Liver (tissue), 9 donors: ENCODE results near the gene SH3BP1. TPM values are rescaled to one million over a fixed set of nuclear protein-coding genes. Genes with fewer than 3 reads are reported as not detected.

Source experiments
- DNase-seq: peaks from one replicate; pipeline ENCODE4 v3.0.0-alpha.2; 2017; ENCODE audit warnings: low spot score
- H3K27ac ChIP-seq, 2 donors: one replicate each; pipeline ENCODE4 v1.7.0; 2013; ENCODE audit warnings: inconsistent platforms in 2 of 2, low read length in 2 of 2, control low read depth in 1 of 2, low read depth in 1 of 2, mild to moderate bottlenecking in 1 of 2
- H3K27me3 ChIP-seq, 4 donors: one replicate each; pipeline versions ENCODE4 v1.6.1 to v1.7.0; 2013; ENCODE audit warnings: low read length in 3 of 4, inconsistent platforms in 1 of 4, mild to moderate bottlenecking in 1 of 4, moderate library complexity in 1 of 4; ENCODE audit not compliant: control insufficient read depth in 4 of 4, insufficient read depth in 4 of 4
- H3K36me3 ChIP-seq, 4 donors: one replicate each; pipeline versions ENCODE4 v1.6.1 to v1.7.0; 2013; ENCODE audit warnings: low read length in 3 of 4, mild to moderate bottlenecking in 3 of 4, low read depth in 1 of 4, moderate library complexity in 1 of 4; ENCODE audit not compliant: control insufficient read depth in 4 of 4, insufficient read depth in 3 of 4
- H3K4me1 ChIP-seq, 4 donors: one replicate each; pipeline versions ENCODE4 v1.6.1 to v1.7.0; 2013; ENCODE audit warnings: low read length in 3 of 4, mild to moderate bottlenecking in 3 of 4, moderate library complexity in 1 of 4; ENCODE audit not compliant: control insufficient read depth in 4 of 4, insufficient read depth in 4 of 4
- H3K4me3 ChIP-seq, 3 donors: one replicate each; pipeline versions ENCODE4 v1.6.1 to v1.7.0; 2013; ENCODE audit warnings: low read length in 3 of 3, control low read depth in 1 of 3, low read depth in 1 of 3, mild to moderate bottlenecking in 1 of 3
- H3K9ac ChIP-seq, 2 donors: one replicate each; pipeline ENCODE4 v1.7.0; 2013; ENCODE audit warnings: low read length in 2 of 2, mild to moderate bottlenecking in 2 of 2, moderate library complexity in 2 of 2, control low read depth in 1 of 2, low read depth in 1 of 2
- H3K9me3 ChIP-seq, 4 donors: one replicate each; pipeline versions ENCODE4 v1.6.1 to v1.7.0; 2013; ENCODE audit warnings: low read length in 3 of 4; ENCODE audit not compliant: control insufficient read depth in 4 of 4
- CTCF ChIP-seq: fragments of 150-350 bp; IDR thresholded peaks from 2 replicates; pipeline ENCODE4 v1.5.1; 2017; ENCODE audit warnings: improper control_type of control experiment, low read depth, low read length; ENCODE audit not compliant: missing input control
- EGR1 ChIP-seq, 2 donors: IDR thresholded peaks; 2 replicates each; pipeline ENCODE4 v1.6.1; 2016 to 2018; ENCODE audit warnings: antibody characterized with exemption in 2 of 2, low read depth in 2 of 2
- FOXA1 ChIP-seq: IDR thresholded peaks from 2 replicates; pipeline ENCODE4 v1.6.1; 2016; ENCODE audit warnings: antibody characterized with exemption
- FOXA2 ChIP-seq: IDR thresholded peaks from 2 replicates; pipeline ENCODE4 v1.6.1; 2016; ENCODE audit warnings: antibody characterized with exemption
- GABPA ChIP-seq, 2 donors: IDR thresholded peaks in 1 of 2; conservative IDR thresholded peaks in 1 of 2; 2 replicates each; pipeline ENCODE4 v1.6.1; 2016; ENCODE audit warnings: antibody characterized with exemption in 2 of 2, mild to moderate bottlenecking in 1 of 2, moderate library complexity in 1 of 2
- HNF4A ChIP-seq, 2 donors: conservative IDR thresholded peaks; 2 replicates each; pipeline ENCODE4 v1.6.1; 2016; ENCODE audit warnings: antibody characterized with exemption in 2 of 2, mild to moderate bottlenecking in 2 of 2
- HNF4G ChIP-seq: IDR thresholded peaks from 2 replicates; pipeline ENCODE4 v1.6.1; 2016; ENCODE audit warnings: antibody characterized with exemption
- JUND ChIP-seq, 2 donors: IDR thresholded peaks; 2 replicates each; pipeline ENCODE4 v1.6.1; 2016; ENCODE audit warnings: antibody characterized with exemption in 2 of 2
- NR2F2 ChIP-seq: IDR thresholded peaks from 2 replicates; pipeline ENCODE4 v1.6.1; 2016; ENCODE audit warnings: antibody characterized with exemption
- RXRA ChIP-seq, 2 donors: IDR thresholded peaks; 2 replicates each; pipeline ENCODE4 v1.6.1; 2017 to 2018; ENCODE audit warnings: antibody characterized with exemption in 2 of 2, mild to moderate bottlenecking in 1 of 2
- SP1 ChIP-seq: IDR thresholded peaks from 2 replicates; pipeline ENCODE4 v1.6.1; 2018; ENCODE audit warnings: antibody characterized with exemption, mild to moderate bottlenecking
- TAF1 ChIP-seq: conservative IDR thresholded peaks from 2 replicates; pipeline ENCODE4 v1.6.1; 2016; ENCODE audit warnings: antibody characterized with exemption, mild to moderate bottlenecking
- ZBTB33 ChIP-seq: IDR thresholded peaks from 2 replicates; pipeline ENCODE4 v1.6.1; 2016; ENCODE audit warnings: antibody characterized with exemption
- WGBS: extraction: QIAGEN DNeasy Blood & Tissue Kit; methylation state at CpG from one replicate; pipeline ENCODE4 v1.1.7; 2013; 5-methylcytosine and 5-hydroxymethylcytosine counted together
- polyA plus RNA-seq, 2 donors: library from polyadenylated mRNA; stranded (reverse) in 1 of 2; unstranded in 1 of 2; fragments of 200-250 nt in 1 of 2; fragments of >200 nt in 1 of 2; fragmentation: Nextera tagmentation in 1 of 2; extraction: Ambion mirVana in 1 of 2; gene quantifications; one replicate each; pipeline versions ENCODE4 v1.2.1 to v1.2.3, GENCODE V29; 2013 to 2015
- total RNA-seq, 2 donors: library from RNA; depleted of rRNA; stranded (reverse); fragments of >200 nt; gene quantifications; one replicate each; pipeline ENCODE4 v1.2.3, GENCODE V29; 2014
- TF ChIP-seq, protein P1 (sequence below): IDR thresholded peaks from 2 replicates; pipeline ENCODE4 v1.6.1; 2016; ENCODE audit warnings: antibody characterized with exemption
- TF ChIP-seq, protein P2 (sequence below): IDR thresholded peaks from 2 replicates; pipeline ENCODE4 v1.6.1; 2016; ENCODE audit warnings: antibody characterized with exemption, mild to moderate bottlenecking
- donor health status: healthy.
- donor health status: healthy.
- donor health status: healthy.
- donor health status: healthy.
- donor health status: healthy.

The SH3BP1 gene
- total and polyA plus RNA-seq, 4 donors, result 0.24 to 8.2 (median 2.7) TPM

- Histone ChIP-seq H3K9me3 (no peaks in the 10 kb centered on the region), H3K27me3 (no peaks in the 10 kb centered on the region), H3K36me3 (peaks cover 0 to 10% (median 3%) of the 10 kb centered on the region in 4 donors), H3K4me1 (peaks cover 7 to 55% (median 39%) of the 10 kb centered on the region in 4 donors), H3K4me3 (no peak overlapping the region), H3K27ac (peak overlapping the region; percentile 80 to 84), H3K9ac (no peak overlapping the region)
- no peak for DNase-seq
- 37% methylated on average over 24 of the region's 24 CpGs for WGBS
- TF ChIP-seq NR2F2 (no peak), SP1 (peak; percentile 28), HNF4G (no peak), CTCF (peak; percentile 3), JUND (IDR thresholded peaks at IDR 0.05) (peak in 1 of 2 donors; percentile 15), HNF4A (conservative IDR thresholded peaks at IDR 0.05) (peak; percentile 30), RXRA (IDR thresholded peaks at IDR 0.05) (peak; percentile 22 to 39), GABPA (IDR thresholded peaks at IDR 0.05 in 1 of 2, conservative IDR thresholded peaks at IDR 0.05 in 1 of 2) (peak in 1 of 2 donors; percentile 7)
Observed at GRCh38 chr22:37633625-37634416, 5.6 kb upstream of the SH3BP1 start.

DNA sequence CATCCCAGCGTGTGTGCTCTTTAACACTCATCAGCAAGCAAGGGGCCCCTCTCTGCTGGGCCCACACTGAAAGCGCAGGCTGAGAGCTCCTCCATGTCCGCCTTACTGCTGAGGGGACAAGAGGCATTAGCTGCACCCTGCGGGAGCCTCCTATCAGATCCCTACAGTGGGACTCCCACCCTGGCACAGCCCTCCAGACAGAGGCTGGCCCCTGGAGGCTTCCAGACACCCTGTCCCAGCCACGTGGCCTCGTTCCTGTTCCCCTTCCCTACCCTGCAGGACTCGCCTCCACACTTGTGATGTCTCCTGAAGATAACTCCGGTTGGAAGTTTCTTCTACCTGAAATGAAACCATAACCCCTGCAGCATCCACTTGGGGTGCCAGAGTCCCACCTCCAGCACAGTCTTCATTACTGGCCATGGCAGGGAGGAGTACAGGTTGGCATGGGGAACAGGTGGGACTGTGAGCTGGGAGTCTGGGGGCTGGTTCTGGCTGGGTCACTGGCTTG, 5.0 kb upstream of the SH3BP1 start:
- Histone ChIP-seq H3K27me3 (no peaks in the 10 kb centered on the region), H3K27ac (peak overlapping the region; percentile 80 to 84), H3K9me3 (no peaks in the 10 kb centered on the region), H3K4me3 (no peak overlapping the region), H3K9ac (no peak overlapping the region), H3K36me3 (peaks cover 0 to 6% (median 3%) of the 10 kb centered on the region in 4 donors), H3K4me1 (peaks cover 9 to 59% (median 41%) of the 10 kb centered on the region in 4 donors)
- 66% methylated on average over 8 of the region's 8 CpGs for WGBS
- no peak for DNase-seq
- TF ChIP-seq EGR1 (IDR thresholded peaks at IDR 0.05; ENCODE audit: low read depth in 2 of 2) (no peak), NR2F2 (no peak), FOXA1 (no peak), SP1 (no peak), ZBTB33 (no peak)

- no peaks in the 10 kb centered on the region for H3K27me3 ChIP-seq
- no peak overlapping the region for H3K9ac ChIP-seq
- 91% methylated on average over 7 of the region's 7 CpGs for WGBS
- no peak overlapping the region for H3K27ac ChIP-seq
- peaks cover 9 to 59% (median 41%) of the 10 kb centered on the region in 4 donors for H3K4me1 ChIP-seq
- no peaks in the 10 kb centered on the region for H3K36me3 ChIP-seq
- no peaks in the 10 kb centered on the region for H3K9me3 ChIP-seq
- DNase-seq, result no peak
- H3K4me3 ChIP-seq, result no peak overlapping the region
- TF ChIP-seq TAF1 (no peak), SP1 (no peak), ZBTB33 (no peak), NR2F2 (no peak), JUND (IDR thresholded peaks at IDR 0.05) (no peak), HNF4A (conservative IDR thresholded peaks at IDR 0.05) (no peak), FOXA2 (no peak), HNF4G (no peak), GABPA (IDR thresholded peaks at IDR 0.05 in 1 of 2, conservative IDR thresholded peaks at IDR 0.05 in 1 of 2) (no peak), EGR1 (IDR thresholded peaks at IDR 0.05; ENCODE audit: low read depth in 2 of 2) (no peak)
- TF ChIP-seq, protein P1, sequence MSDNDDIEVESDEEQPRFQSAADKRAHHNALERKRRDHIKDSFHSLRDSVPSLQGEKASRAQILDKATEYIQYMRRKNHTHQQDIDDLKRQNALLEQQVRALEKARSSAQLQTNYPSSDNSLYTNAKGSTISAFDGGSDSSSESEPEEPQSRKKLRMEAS, result no peak
- TF ChIP-seq, protein P2, sequence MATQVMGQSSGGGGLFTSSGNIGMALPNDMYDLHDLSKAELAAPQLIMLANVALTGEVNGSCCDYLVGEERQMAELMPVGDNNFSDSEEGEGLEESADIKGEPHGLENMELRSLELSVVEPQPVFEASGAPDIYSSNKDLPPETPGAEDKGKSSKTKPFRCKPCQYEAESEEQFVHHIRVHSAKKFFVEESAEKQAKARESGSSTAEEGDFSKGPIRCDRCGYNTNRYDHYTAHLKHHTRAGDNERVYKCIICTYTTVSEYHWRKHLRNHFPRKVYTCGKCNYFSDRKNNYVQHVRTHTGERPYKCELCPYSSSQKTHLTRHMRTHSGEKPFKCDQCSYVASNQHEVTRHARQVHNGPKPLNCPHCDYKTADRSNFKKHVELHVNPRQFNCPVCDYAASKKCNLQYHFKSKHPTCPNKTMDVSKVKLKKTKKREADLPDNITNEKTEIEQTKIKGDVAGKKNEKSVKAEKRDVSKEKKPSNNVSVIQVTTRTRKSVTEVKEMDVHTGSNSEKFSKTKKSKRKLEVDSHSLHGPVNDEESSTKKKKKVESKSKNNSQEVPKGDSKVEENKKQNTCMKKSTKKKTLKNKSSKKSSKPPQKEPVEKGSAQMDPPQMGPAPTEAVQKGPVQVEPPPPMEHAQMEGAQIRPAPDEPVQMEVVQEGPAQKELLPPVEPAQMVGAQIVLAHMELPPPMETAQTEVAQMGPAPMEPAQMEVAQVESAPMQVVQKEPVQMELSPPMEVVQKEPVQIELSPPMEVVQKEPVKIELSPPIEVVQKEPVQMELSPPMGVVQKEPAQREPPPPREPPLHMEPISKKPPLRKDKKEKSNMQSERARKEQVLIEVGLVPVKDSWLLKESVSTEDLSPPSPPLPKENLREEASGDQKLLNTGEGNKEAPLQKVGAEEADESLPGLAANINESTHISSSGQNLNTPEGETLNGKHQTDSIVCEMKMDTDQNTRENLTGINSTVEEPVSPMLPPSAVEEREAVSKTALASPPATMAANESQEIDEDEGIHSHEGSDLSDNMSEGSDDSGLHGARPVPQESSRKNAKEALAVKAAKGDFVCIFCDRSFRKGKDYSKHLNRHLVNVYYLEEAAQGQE, result no peak
Observed at GRCh38 chr22:37635157-37635556, 4.3 kb upstream of the SH3BP1 start.
